GM12878 (cell line): ENCODE measurements around the gene ISG20. TPM values are rescaled to one million over a fixed set of nuclear protein-coding genes. Genes with fewer than 3 reads are reported as not detected.
A peak's percentile ranks its signal among the peaks of the same experiment; 100 is the strongest.

ENCODE experiments used
- CHD1 ChIP-seq: IDR thresholded peaks from 2 replicates; pipeline ENCODE4 v1.6.1; 2012; ENCODE audit warnings: low read depth, low read length, improper control_type of control experiment
- CHD2 ChIP-seq: IDR thresholded peaks from 2 replicates; pipeline ENCODE4 v1.6.1; 2011; ENCODE audit warnings: low read depth, low read length, improper control_type of control experiment, borderline replicate concordance
- CHD4 ChIP-seq: fragments of 200-600 bp; sonication (generic); IDR thresholded peaks from 2 replicates; pipeline ENCODE4 v1.6.1; 2016; ENCODE audit warnings: mild to moderate bottlenecking
- ETV6 ChIP-seq, 2 experiments: fragments of 450-650 bp in 1 of 2; IDR thresholded peaks in 1 of 2; conservative IDR thresholded peaks in 1 of 2; 2 replicates each; pipeline ENCODE4 v1.6.1; 2014; ENCODE audit warnings: antibody characterized with exemption in 1 of 2, borderline replicate concordance in 1 of 2, low read depth in 1 of 2, mild to moderate bottlenecking in 1 of 2, moderate library complexity in 1 of 2
- FOXM1 ChIP-seq: IDR thresholded peaks from 2 replicates; pipeline ENCODE4 v1.6.1; 2012; ENCODE audit warnings: low read depth, mild to moderate bottlenecking, inconsistent platforms, low read length, moderate library complexity
- JUND ChIP-seq: IDR thresholded peaks from 2 replicates; pipeline ENCODE4 v1.6.1; 2012; ENCODE audit warnings: low read depth, mild to moderate bottlenecking, low read length, improper control_type of control experiment, moderate library complexity
- RBBP5 ChIP-seq: fragments of 200-600 bp; sonication (generic); conservative IDR thresholded peaks from 2 replicates; pipeline ENCODE4 v1.6.1; 2016
- RFX5 ChIP-seq: IDR thresholded peaks from 2 replicates; pipeline ENCODE4 v1.6.1; 2011; ENCODE audit warnings: low read depth, low read length, improper control_type of control experiment
- SMC3 ChIP-seq: IDR thresholded peaks from 2 replicates; pipeline ENCODE4 v1.6.1; 2011; ENCODE audit warnings: low read length, improper control_type of control experiment, borderline replicate concordance
- SP1 ChIP-seq: IDR thresholded peaks from one replicate; pipeline ENCODE4 v1.6.1; 2011; ENCODE audit warnings: low read depth, low read length
- SREBF2 ChIP-seq: IDR thresholded peaks from 2 replicates; pipeline ENCODE4 v1.6.1; 2012; ENCODE audit warnings: mild to moderate bottlenecking, low read length
- STAT3 ChIP-seq: IDR thresholded peaks from 2 replicates; pipeline ENCODE4 v1.6.1; 2011; ENCODE audit warnings: low read depth, low read length, improper control_type of control experiment
- SUZ12 ChIP-seq: fragments of 200-600 bp; sonication (generic); IDR thresholded peaks from one replicate; pipeline ENCODE4 v1.6.1; 2018; ENCODE audit warnings: antibody characterized with exemption, mild to moderate bottlenecking; ENCODE audit not compliant: unreplicated experiment
- polyA plus RNA-seq, 11 experiments: library from polyadenylated mRNA; depleted of rRNA in 4 of 11; unstranded in 6 of 11; stranded (reverse) in 5 of 11; fragments of >200 nt; fragmentation: Nextera tagmentation in 4 of 11; fragmentation: Illumina TruSeq in 1 of 11; extraction: Ambion mirVana in 4 of 11; extraction: Trizol in 1 of 11; gene quantifications; 1 replicate in 1 of 11; 2 replicates in 10 of 11; pipeline versions ENCODE4 v1.2.1 to v1.2.3, GENCODE V29; 2011 to 2016; ENCODE audit warnings: inconsistent platforms in 2 of 11, missing spikeins in 2 of 11, low read depth in 1 of 11
- total RNA-seq, 4 experiments: library from RNA; depleted of rRNA in 3 of 4; stranded (reverse); fragments of >200 nt in 3 of 4; fragmentation: Illumina TruSeq in 1 of 4; extraction: Trizol in 1 of 4; gene quantifications; 2 replicates each; pipeline versions ENCODE4 v1.2.1 to v1.2.3, GENCODE V29; 2013 to 2021
- TF ChIP-seq, protein P1 (sequence below): fragments of 450-650 bp; IDR thresholded peaks from 2 replicates; pipeline ENCODE4 v1.6.1; 2017; ENCODE audit warnings: borderline replicate concordance
- TF ChIP-seq, protein P2 (sequence below): IDR thresholded peaks from 2 replicates; pipeline ENCODE4 v1.6.1; 2011; ENCODE audit warnings: mild to moderate bottlenecking, low read depth, low read length, moderate library complexity; ENCODE audit not compliant: insufficient replicate concordance
- TF ChIP-seq, protein P3 (sequence below): IDR thresholded peaks from 2 replicates; pipeline ENCODE4 v1.6.1; 2012; ENCODE audit warnings: improper control_type of control experiment, low read depth, low read length; ENCODE audit not compliant: insufficient replicate concordance
- TF ChIP-seq, protein P4 (sequence below): IDR thresholded peaks from 2 replicates; pipeline ENCODE4 v1.6.1; 2011; ENCODE audit warnings: low read depth, low read length, improper control_type of control experiment, borderline replicate concordance
- TF ChIP-seq, protein P5 (sequence below): fragments of 450-650 bp; conservative IDR thresholded peaks from 2 replicates; pipeline ENCODE4 v1.6.1; 2017; ENCODE audit warnings: mild to moderate bottlenecking, moderate library complexity

The ISG20 gene
- total and polyA plus RNA-seq, 10 of the 15 experiments (the other 5 are each of a cell fraction or from before 2014, with no cell fraction given), result 23.4 to 210 (median 85.9) TPM

DNA sequence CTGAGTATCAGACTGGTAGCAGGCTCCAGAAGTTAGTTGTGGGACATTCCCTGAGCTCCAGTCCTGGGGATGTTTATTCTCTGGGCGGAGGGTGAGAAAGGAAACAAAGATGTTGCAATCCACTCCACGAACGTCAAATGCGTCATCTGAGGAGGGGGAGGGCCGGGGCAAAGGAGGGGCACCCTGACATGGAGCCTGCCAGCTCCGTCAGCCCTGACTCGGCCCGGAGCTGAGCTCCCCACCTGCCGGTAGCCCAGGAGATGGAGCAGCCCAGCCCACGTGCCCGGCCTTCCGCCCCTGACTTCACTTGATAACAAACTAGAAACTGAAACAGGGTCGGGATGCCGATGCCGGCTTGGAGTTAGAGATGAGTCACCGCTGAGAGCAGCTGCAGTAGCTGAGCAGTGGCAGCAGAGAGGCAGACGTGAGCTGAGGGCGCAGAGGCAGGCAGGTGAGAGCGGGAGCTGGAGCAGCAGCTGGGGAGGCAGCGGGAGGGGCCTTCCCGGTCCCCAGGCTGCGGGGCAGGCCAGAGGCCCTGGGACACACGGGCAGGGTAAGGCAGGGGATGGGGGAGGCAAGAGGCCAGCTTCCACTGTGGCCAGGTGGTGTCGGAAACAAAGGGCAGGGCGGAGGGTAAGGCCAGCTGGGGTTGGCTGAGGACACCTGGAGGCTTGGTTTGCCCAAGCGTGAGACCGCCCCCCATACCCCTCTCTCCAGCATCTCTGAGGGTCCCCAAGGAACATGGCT, at the start of gene ISG20 (continued):
- TF ChIP-seq, protein P1, sequence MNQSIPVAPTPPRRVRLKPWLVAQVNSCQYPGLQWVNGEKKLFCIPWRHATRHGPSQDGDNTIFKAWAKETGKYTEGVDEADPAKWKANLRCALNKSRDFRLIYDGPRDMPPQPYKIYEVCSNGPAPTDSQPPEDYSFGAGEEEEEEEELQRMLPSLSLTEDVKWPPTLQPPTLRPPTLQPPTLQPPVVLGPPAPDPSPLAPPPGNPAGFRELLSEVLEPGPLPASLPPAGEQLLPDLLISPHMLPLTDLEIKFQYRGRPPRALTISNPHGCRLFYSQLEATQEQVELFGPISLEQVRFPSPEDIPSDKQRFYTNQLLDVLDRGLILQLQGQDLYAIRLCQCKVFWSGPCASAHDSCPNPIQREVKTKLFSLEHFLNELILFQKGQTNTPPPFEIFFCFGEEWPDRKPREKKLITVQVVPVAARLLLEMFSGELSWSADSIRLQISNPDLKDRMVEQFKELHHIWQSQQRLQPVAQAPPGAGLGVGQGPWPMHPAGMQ, result no peak
- TF ChIP-seq JUND (peak; percentile 95), SREBF2 (no peak), SMC3 (peak; percentile 35), ETV6 (conservative IDR thresholded peaks at IDR 0.05 in 1 of 2, IDR thresholded peaks at IDR 0.05 in 1 of 2; ENCODE audit: borderline replicate concordance in 1 of 2, low read depth in 1 of 2) (no peak; a peak in 1 of 4 replicates), FOXM1 (0 out of 2 replicates have a peak, but pooled peaks have one; percentile 77), STAT3 (no peak), CHD2 (peak; percentile 74; the same call in 1 of the 2 replicates), SUZ12 (no peak), CHD4 (no peak), CHD1 (peak; percentile 94; the same call in 1 of the 2 replicates), SP1 (peak; percentile 74), RFX5 (no peak), RBBP5 (no peak)
- TF ChIP-seq, protein P2, sequence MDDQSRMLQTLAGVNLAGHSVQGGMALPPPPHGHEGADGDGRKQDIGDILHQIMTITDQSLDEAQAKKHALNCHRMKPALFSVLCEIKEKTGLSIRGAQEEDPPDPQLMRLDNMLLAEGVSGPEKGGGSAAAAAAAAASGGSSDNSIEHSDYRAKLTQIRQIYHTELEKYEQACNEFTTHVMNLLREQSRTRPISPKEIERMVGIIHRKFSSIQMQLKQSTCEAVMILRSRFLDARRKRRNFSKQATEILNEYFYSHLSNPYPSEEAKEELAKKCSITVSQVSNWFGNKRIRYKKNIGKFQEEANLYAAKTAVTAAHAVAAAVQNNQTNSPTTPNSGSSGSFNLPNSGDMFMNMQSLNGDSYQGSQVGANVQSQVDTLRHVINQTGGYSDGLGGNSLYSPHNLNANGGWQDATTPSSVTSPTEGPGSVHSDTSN, result peak; percentile 47
- TF ChIP-seq, protein P3, sequence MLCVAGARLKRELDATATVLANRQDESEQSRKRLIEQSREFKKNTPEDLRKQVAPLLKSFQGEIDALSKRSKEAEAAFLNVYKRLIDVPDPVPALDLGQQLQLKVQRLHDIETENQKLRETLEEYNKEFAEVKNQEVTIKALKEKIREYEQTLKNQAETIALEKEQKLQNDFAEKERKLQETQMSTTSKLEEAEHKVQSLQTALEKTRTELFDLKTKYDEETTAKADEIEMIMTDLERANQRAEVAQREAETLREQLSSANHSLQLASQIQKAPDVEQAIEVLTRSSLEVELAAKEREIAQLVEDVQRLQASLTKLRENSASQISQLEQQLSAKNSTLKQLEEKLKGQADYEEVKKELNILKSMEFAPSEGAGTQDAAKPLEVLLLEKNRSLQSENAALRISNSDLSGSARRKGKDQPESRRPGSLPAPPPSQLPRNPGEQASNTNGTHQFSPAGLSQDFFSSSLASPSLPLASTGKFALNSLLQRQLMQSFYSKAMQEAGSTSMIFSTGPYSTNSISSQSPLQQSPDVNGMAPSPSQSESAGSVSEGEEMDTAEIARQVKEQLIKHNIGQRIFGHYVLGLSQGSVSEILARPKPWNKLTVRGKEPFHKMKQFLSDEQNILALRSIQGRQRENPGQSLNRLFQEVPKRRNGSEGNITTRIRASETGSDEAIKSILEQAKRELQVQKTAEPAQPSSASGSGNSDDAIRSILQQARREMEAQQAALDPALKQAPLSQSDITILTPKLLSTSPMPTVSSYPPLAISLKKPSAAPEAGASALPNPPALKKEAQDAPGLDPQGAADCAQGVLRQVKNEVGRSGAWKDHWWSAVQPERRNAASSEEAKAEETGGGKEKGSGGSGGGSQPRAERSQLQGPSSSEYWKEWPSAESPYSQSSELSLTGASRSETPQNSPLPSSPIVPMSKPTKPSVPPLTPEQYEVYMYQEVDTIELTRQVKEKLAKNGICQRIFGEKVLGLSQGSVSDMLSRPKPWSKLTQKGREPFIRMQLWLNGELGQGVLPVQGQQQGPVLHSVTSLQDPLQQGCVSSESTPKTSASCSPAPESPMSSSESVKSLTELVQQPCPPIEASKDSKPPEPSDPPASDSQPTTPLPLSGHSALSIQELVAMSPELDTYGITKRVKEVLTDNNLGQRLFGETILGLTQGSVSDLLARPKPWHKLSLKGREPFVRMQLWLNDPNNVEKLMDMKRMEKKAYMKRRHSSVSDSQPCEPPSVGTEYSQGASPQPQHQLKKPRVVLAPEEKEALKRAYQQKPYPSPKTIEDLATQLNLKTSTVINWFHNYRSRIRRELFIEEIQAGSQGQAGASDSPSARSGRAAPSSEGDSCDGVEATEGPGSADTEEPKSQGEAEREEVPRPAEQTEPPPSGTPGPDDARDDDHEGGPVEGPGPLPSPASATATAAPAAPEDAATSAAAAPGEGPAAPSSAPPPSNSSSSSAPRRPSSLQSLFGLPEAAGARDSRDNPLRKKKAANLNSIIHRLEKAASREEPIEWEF, result no peak
- TF ChIP-seq, protein P4, sequence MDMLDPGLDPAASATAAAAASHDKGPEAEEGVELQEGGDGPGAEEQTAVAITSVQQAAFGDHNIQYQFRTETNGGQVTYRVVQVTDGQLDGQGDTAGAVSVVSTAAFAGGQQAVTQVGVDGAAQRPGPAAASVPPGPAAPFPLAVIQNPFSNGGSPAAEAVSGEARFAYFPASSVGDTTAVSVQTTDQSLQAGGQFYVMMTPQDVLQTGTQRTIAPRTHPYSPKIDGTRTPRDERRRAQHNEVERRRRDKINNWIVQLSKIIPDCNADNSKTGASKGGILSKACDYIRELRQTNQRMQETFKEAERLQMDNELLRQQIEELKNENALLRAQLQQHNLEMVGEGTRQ, result peak; percentile 83
- TF ChIP-seq, protein P5, sequence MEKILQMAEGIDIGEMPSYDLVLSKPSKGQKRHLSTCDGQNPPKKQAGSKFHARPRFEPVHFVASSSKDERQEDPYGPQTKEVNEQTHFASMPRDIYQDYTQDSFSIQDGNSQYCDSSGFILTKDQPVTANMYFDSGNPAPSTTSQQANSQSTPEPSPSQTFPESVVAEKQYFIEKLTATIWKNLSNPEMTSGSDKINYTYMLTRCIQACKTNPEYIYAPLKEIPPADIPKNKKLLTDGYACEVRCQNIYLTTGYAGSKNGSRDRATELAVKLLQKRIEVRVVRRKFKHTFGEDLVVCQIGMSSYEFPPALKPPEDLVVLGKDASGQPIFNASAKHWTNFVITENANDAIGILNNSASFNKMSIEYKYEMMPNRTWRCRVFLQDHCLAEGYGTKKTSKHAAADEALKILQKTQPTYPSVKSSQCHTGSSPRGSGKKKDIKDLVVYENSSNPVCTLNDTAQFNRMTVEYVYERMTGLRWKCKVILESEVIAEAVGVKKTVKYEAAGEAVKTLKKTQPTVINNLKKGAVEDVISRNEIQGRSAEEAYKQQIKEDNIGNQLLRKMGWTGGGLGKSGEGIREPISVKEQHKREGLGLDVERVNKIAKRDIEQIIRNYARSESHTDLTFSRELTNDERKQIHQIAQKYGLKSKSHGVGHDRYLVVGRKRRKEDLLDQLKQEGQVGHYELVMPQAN, result peak; percentile 71; the same call in 1 of the 2 replicates
